COR-L47 (cell line): ENCODE data around the gene ABHD12.
A peak's percentile ranks its signal among the peaks of the same experiment; 100 is the strongest.
"Not testable (repeated sequence)": the region's sequence is repeated elsewhere in the genome, so short reads cannot be mapped to it uniquely, and the experiment has no call there.

Experiments
- DNase-seq: peaks from one replicate; lab custom pipeline; 2025; lab: John Stamatoyannopoulos, UW

The ABHD12 gene

DNA sequence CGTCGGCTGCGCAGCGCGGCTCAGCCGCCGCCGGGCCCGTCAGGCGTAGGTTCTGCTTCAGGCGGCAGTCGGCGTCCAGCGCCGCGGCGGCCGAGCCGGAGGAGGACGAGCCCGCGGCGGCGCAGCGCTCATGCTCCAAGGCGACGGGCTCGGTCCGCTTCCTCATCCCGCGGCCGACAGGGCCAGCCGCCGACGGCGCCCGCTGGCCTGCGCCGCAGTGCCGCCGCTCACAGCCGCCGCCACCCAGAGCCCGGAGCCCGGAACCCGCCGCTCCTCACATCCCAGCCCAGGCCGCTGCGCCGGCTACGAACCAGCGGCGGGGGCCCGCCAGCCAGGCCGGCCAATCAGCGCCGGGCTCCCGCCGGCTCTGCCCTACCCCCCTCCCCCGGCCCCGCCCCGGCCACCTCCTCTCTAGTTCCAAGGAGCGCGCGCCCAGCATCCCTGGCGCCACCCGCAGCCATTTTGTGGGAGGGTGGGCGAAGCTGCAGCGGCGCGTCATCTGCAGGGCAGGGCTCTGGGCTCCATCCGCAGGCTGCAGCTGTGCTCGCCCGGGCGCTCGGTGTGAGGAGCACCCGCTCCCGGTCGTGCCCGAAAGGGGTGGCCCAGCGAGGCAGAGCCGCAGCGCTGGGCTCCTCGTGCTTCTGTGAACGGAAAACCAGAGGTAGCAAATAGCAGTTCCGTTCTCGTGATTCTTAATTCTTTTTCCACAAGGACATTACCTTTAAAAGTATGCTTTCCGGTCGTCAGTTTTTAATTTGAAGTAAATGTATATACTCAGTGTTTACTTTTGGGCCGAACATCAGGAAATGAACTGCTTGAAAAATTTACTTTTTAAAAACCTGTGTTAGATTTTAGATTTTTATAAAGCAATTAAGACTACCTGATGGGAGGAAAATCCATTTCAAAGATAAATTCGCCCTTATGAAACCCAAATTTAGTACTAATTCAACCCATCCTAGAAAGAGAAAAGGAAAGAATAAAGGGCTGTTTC, at the start of gene ABHD12:
Gene ABHD12, minus strand, starts transcription at position 298 of the 991 bp plus-strand sequence. Its CDS starts 132 bp downstream, at position 166.
- peak; percentile 95 for DNase-seq

DNA sequence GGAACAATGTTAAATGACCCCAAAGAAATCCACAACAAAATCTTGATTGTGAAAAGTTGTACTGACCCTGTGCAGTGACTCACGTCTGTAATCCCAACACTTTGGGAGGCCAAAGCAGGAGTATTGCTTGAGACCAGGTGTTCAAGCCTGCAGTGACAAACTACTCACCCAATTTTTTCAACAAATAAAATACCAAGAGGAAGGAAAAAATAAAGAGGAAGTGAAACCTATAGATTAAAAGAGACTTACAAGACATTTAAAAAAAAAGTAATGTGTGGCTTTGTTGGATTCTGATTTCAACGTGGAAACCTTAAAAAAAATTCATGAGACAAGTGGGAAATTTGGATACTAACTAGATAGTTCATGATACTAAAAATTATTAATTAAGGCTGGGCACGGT, 48.7 kb upstream of the ABHD12 start:
- DNase-seq: no peak

DNA sequence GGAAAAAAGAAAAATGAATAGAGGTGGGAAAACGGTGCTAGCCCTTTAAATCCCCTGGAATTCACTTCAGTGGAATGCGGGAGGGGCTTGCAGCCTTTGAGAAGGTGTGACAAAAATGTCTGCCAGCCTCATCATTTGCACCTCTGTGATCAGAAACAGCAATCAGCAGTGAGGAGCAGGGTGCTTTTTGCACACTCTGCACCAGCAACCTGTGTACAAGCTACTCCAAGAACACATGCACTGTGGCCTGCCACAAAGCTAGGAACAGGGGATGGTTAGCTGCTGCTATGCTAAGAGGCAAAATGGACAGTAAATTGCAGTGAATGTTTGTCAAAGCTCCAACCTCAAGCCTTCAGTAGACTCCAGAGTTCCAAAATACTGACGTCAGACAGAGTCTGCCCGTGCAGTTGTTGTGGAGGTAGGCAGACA, 46.5 kb upstream of the ABHD12 start:
- DNase-seq: no peak

DNA sequence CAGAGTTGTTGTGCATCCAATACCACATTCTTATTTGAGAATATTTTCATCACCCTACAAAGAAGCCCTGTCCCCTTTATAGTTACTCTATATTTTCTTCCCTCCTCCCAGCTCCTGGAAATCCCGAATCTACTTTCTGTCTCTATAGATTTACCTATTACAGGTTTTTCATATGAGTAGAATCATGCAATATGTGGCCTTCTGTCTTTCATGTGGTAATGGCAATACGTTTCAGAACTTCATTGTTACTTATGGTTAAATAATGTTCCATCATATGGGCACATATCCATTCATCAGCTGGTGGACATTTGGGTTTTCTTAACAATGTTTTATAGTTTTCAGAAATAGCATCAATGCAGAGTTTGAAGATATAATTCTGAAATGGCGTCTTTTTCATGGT, 33.9 kb upstream of the ABHD12 start:
- DNase-seq: no peak

DNA sequence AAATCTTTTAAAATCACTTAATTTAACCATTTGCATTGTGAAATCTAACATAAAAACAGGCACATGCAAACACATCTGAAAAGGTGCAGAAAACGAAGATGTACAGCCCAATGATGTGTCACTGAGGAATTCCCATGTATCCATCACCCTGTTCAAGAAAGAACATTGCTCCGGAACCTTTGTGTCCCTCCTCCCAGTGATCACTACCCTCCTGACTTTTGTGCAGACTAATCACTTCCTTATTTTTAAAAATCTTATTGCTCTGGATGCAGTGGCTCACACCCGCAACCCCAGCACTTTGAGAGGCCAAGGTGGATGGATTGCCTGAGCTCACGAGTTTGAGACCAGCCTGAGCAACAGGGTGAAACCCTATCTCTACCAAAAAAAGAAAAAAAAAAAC, 31.4 kb upstream of the ABHD12 start:
- DNase-seq: no peak

DNA sequence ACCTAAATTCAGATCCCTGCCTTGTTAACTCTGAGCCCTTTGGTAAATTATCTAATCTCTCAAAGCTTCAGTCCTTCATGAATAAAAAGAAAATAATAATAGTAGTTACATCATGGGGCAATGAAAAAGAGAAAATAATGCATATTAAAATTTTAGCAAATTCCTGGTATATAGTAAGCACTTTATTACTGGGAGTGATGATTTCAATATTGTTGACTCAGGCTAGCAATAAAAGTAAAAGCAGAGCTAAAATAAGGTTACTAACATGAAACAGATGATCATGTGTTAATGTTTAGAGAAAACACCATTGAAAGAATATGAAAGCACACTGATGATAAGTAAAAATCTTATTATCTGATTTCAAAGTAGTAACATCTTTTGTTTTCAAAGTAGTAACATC, 30.5 kb upstream of the ABHD12 start:
- no peak for DNase-seq

DNA sequence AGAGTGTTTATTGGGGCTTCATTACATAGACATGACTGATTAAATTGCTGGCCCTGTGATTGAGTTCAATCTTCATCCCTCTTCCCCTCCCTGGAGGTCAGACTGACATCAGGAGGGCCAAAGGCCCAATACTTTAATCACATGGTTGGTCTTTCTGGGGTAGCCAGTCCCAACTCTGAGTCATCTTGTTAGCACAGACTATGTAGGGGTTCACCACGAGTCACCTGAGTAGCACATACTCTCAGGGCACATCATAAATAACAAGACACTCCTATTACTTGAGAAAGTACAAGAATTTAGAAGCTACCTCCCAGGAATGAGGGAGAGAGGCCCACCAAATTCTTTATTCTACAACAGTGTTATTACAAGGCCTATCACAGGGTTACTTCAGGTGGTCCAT, 28.1 kb upstream of the ABHD12 start:
- DNase-seq: no peak

DNA sequence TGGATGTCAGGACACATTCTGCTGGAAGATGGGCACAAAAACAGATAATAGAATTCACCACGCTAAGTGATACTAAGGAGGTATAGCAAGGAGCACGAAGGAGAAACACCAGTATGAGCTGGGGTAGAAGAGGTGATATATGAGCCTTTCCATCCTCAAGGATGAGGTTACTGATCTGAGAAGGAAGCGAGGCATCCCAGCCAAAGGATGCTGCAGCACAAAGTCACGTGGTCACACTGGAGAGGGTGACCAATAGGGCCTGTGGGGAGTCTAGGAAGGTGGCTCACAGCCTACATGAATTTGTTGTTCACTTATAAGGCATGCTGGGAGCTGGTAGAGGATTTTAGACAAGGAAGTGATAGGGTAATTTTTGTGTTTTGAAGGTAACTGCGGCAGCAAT, 18.3 kb upstream of the ABHD12 start:
- DNase-seq: no peak

DNA sequence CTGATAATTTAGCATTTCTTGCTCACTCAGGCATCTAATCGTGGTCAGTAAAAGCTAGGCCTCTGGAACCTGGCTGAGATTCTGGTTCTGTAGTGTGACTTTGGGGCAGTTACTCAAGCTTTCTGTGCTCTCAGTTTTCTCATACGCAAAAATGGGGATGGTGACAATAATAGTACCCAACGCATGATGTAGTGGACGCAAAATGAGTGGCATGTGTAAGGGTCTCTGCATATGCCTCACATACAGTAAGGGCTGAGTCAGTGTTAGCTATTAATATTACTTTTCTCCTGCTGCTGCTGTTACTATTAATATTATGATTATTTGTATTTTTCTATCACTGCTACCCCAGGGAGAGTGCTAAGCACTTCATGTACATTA, 17.5 kb upstream of the ABHD12 start:
- DNase-seq: no peak

DNA sequence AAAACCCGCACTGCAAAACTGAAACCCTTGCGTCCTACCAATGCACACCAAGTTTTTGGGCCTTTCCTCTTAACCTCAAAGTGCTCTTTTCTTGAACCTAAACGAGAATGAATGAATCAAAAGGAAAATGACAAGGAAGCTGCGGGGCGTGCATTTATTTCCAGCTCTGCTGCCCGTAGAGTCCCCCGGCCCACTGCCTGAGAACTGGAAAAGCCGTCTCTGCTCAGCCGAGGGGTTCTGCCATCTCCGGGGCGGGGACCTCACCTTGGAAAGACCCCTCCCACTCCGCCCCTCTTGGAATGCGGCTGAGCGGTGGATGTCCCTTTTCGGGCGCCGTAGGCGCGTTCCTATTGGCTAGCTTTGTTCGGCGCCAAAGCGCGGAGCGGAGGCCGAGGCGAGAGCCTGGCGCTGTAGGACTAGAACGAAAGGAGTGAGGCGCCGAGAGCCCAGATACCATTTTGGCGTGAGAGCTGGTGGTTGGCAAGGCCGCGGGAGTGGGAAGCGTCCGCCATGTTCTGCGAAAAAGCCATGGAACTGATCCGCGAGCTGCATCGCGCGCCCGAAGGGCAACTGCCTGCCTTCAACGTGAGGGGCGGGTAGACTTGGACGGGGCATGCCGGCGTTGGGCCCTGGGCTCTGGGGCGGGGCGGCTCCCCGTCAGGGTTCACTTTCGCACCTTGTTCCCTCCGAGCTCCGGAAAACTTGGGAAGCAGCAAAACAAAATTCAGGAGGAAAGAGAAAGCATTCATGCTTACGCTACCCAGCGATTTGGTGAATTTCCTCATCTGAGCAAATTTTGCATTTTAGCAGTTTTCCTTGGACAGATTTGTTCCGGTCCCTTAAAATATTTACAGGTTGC, 16.9 kb upstream of the ABHD12 start, which contains the start of gene GINS1:
Gene GINS1, plus strand, starts transcription at position 363 of the 859 bp plus-strand sequence. Its CDS starts 148 bp downstream, at position 511.
- peak; percentile 94 for DNase-seq

DNA sequence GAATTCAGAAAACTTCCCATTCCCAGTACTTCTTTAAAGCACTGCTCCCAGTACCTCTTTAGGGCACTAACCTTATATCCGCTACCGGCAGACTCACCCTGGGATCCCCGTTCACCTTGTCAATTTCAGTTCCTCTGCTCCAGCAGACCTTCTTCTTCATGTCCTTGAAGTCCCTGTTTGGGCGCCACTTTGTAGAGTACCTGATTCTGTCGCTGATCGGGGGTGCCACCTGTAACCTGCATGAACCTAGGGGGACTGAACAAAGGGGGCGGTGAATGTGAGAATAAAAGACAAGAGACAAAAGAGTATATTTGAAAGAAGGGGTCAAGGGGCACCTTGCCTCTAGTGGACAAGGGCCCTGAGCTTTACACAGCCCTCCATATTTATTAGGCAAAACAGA, 11.9 kb upstream of the ABHD12 start:
- DNase-seq: no peak

DNA sequence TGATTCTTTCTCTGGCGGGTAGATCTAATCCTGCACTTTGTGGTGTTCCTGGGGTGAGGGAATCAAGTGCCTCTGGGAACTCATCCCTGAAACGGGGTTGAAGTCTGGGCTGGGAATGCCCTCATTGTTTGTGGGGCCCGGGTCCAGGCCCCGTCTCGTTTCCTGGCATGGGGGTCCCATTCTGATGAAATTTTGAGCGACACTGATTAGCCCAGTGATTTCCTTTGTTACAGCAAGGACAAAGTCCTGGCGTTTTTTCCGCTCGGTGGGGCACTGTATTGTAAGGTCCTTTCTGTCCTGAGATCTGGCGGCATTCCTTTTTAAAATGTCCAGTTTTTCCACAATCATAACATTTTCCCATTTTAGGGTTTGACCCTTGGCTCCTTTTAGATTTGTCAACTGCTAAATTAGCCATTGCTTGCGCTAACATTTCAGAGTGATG, 9.7 kb upstream of the ABHD12 start:
- DNase-seq: not testable (repeated sequence)

DNA sequence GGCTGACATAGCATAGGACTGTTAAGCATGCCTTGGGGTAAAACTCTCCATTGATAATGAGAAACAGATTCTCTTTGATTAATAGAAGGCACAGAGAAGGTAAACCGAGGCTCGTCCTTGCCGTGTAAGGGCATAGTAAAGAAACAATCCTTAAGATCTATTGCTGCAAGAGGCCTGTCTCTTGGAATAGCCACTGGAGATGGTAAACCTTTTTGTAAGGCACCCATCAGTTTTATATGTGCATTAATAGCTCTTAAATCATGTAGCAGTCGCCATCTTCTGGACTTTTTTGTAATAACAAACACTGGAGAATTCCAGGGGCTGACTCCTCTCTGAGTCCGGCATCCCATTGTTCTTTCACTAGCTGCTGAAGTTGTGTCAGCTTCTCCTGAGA, 8.4 kb upstream of the ABHD12 start:
- peak; percentile 68 for DNase-seq

DNA sequence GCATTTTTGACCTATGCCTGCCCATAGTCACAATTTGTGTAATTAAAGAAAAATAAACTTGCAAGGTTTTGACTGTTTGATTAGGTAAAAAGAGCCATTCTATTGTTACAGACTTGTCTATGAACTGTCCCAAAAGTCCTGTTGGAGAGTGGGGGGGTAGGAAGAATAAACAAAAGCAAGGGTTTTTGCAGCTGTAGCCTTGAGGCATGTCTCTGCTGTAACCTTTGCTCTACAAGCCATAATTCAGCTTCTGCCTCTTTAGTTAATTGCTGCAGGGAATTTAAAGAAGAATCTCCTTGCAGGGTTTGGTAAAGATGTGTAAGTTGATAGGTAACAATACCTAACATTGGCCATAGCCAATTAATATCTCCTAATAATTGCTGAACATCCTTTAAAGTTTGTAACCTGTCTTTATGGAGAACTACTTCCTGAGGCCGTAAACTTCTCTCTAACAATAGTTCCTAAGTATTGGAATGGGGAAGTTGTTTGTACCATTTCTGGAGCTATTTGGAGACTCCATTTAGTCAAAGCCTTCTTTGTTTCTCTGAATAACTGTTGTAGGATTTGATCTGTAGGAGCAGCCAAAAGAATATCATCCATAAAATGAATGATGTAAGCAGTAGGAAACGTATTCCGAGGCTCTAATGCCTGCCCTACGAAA, 7.9 kb upstream of the ABHD12 start:
- no peak for DNase-seq

DNA sequence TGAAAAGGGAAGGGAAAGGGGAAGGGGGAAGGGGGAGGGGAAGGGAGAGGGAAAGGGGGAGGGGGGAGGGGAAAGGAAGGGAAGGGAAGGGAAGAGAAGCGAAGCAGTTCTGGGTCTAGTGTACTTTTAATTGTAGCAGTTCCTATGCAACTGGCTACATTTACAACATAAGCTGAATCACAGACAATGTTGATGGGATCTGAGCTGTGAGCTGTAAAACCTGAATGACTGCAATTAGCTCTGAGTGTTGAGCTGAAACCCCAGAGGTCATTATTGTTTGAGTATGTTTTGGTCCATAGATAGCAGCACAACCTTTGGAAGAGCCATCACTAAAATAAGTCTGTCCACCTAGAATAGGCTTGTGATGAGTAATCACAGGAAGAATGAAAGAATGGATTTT, 7.2 kb upstream of the ABHD12 start:
- no peak for DNase-seq

DNA sequence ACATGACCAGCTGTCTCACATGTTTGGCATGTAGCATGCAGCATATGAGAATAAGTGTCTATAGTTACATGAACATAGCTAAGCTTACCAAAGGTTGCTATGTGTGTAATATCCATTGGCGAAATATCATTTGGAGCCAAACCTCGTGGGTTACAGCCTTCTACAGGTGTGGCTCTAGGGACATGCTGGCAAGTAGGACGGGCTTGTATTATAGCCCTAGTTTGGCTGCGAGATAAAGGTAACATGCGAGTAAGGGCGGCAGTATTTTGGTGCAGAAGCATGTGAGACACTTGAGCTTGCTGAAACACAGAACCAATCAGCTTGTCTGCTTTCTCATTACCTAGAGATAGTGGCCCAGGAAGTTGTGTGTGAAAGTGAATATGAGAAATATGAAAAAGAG, 6.5 kb upstream of the ABHD12 start:
- no peak for DNase-seq

DNA sequence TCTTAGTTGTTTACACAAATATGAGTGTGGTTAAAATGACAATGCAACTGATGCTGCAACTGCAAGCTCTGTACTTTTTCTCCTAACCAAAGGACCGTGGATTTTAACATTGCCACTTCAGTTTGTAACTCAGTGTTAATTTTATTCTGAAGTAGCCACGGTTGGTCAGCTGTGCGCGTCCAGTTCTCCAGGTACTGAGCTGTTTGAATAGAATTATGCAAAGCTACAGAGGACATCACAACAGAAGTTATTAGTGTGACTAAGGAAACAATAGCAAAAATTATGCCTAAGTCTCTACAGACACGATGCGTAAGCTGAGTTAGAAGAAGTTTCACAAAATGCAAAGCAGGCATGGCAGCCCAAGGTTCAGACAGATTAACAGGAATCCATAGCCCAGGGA, 4.4 kb upstream of the ABHD12 start:
- DNase-seq: no peak

DNA sequence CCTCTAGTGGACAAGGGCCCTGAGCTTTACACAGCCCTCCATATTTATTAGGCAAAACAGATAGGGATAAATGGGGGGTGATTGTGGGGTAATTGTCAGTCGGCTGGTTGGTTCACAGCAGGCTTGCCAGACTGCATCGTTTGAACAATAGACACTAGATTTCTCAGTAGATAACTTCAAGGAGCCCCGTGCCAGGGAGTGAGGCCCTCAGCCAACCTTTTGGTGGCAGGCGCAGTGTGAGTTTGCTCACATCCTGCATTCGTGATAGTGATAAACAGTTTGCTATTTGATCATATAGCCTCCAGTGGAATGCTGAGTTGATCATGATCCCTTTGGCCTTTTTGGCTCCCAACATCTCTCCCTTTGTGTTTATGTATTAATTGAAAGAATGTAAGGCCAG, 3.6 kb upstream of the ABHD12 start:
- DNase-seq: no peak

DNA sequence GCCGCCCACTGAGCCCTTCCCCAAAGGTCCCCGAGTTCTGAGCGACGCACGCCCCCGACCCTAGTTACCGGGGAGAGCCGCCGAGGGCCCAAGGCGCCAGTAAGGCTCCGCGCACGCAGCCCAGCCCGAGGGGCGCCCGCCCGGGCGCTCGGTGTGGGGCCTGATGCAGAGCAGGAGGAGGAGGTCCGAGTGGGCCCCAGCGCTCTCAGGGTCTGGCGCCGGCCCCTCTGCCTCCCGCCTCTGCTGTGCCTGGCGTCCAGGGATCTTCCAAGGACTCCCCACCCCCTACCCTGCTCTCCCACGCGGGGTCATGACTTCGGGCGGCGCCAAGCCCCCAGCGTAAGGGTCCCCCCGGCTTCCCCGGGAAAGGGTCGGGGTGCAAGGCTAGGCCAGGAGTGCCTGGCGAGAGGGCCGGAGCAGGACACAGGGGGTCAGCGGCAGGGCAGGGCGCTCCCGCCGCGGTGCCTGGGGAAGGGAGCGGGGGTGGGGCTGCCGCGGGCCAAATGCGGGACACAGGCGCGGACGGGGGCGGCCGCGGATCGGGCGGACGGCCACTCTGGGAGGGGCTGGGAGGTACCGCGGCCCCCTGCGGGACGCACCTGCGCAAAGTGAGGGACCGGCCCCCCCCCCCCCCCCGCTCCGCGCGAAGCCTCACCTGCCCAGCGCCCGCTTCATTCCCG, 637 bp downstream of the ABHD12 start:
- peak; percentile 61 for DNase-seq

DNA sequence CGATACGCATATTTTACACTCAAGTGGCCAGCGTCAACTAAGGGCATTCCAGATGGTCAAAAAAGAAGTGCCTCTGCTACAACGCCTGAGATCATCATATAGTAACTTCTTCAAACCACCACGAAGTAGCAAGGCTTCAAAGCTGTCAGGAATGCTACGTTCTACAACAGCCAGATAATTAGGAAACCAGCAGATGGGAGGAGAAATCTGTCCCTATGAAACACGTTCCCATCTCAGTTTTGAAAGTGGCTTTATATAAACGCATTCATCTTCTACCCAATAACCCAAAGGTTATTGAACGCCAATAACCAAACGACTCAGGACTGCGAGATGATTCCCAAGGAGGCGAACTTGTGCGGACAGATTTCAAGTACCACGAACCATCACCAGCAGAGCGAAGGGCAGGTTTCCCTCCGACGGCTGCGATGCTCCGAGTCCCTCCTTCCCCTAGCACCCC, 1.2 kb downstream of the ABHD12 start:
- DNase-seq: no peak

DNA sequence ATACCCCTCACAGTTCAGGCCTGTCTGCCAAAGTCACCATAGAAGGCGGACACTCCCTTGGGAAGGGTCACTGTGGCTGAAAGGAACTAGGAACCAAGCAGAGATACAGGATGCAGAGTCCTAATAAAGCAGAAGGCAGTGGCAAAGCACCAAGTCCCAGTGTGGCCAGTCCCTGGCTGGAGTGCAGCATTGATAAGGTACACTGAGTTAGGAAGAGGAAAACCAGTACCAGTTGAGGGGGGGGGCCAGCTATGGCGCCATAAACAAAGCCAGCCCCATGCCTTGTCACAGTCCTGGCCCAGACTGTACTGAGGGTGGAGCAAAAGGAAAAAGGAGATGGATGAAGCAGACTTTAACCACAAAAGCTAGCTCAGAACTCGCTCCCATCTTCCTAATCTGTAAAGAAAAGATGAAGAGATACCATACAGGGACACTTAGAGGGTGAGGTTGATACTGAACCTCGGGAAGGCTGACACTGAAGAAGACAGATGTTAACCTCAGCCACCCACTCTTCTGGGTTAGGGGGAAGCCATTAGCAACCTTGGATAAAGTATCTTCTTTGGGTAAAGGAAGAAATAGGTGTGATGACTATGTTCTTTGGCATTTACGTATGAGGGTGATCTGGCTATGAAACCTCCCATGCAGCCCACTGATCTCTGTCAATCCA, 7.8 kb downstream of the ABHD12 start:
- no peak for DNase-seq
